ENCODE data around the gene PPIA. TPM values are rescaled to one million over a fixed set of nuclear protein-coding genes. Genes with fewer than 3 reads are reported as not detected.
"Not testable (repeated sequence)": the region's sequence is repeated elsewhere in the genome, so short reads cannot be mapped to it uniquely, and the experiment has no call there.

PPIA gene
- total and polyA plus RNA-seq, 2 experiments from 2014 or later: 903 to 2,579 TPM

GRCh38 chr7:44802418-44803025 lies 6.0 kb downstream of the PPIA start:
- no peaks in the 10 kb centered on the region for H3K27me3 ChIP-seq
- no peaks in the 10 kb centered on the region for H3K9me3 ChIP-seq (ENCODE audit: low read depth)
- peaks cover 10% of the 10 kb centered on the region for H3K4me1 ChIP-seq (ENCODE audit: low read depth)
- DNase-seq (ENCODE audit: low read depth in 1 of 2, low spot score in 1 of 2): no peak
- TF ChIP-seq CTCF (IDR thresholded peaks at IDR 0.05; ENCODE audit: low read depth, low read length): no peak
- H3K27ac ChIP-seq: no peak overlapping the region
- no peak overlapping the region for H3K4me3 ChIP-seq
- peaks cover 37% of the 10 kb centered on the region for H3K36me3 ChIP-seq

GRCh38 chr7:44803828-44804519 lies 7.5 kb downstream of the PPIA start:
- peaks cover 37% of the 10 kb centered on the region for H3K36me3 ChIP-seq
- not testable (repeated sequence) for H3K4me1 ChIP-seq (ENCODE audit: low read depth); H3K27me3 ChIP-seq; DNase-seq (ENCODE audit: low read depth in 1 of 2, low spot score in 1 of 2); H3K4me3 ChIP-seq; H3K9me3 ChIP-seq (ENCODE audit: low read depth)
- H3K27ac ChIP-seq: peak overlapping the region; percentile 54

- Histone ChIP-seq H3K27ac (no peak overlapping the region), H3K9me3 (ENCODE audit: low read depth) (no peaks in the 10 kb centered on the region), H3K4me3 (no peak overlapping the region), H3K27me3 (no peaks in the 10 kb centered on the region), H3K4me1 (ENCODE audit: low read depth) (no peaks in the 10 kb centered on the region), H3K36me3 (peaks cover 20% of the 10 kb centered on the region)
- no peak for TF ChIP-seq CTCF (IDR thresholded peaks at IDR 0.05; ENCODE audit: low read depth, low read length)
- no peak for DNase-seq (ENCODE audit: low read depth in 1 of 2, low spot score in 1 of 2)
Observed at GRCh38 chr7:44805950-44806349, 9.5 kb downstream of the PPIA start.

- Histone ChIP-seq H3K27ac (no peak overlapping the region), H3K36me3 (peaks cover under 1% of the 10 kb centered on the region), H3K4me3 (no peak overlapping the region), H3K4me1 (ENCODE audit: low read depth) (no peaks in the 10 kb centered on the region), H3K9me3 (ENCODE audit: low read depth) (no peaks in the 10 kb centered on the region), H3K27me3 (no peaks in the 10 kb centered on the region)
- DNase-seq (ENCODE audit: low read depth in 1 of 2, low spot score in 1 of 2): no peak
- no peak for TF ChIP-seq CTCF (IDR thresholded peaks at IDR 0.05; ENCODE audit: low read depth, low read length)
Observed at GRCh38 chr7:44808914-44809393, 12.5 kb downstream of the PPIA start.

- Histone ChIP-seq H3K36me3 (no peaks in the 10 kb centered on the region), H3K4me3 (no peak overlapping the region), H3K27ac (no peak overlapping the region), H3K27me3 (no peaks in the 10 kb centered on the region), H3K4me1 (ENCODE audit: low read depth) (no peaks in the 10 kb centered on the region), H3K9me3 (ENCODE audit: low read depth) (no peaks in the 10 kb centered on the region)
- no peak for DNase-seq (ENCODE audit: low read depth in 1 of 2, low spot score in 1 of 2)
- no peak for TF ChIP-seq CTCF (IDR thresholded peaks at IDR 0.05; ENCODE audit: low read depth, low read length)
Observed at GRCh38 chr7:44811093-44811492, 14.6 kb downstream of the PPIA start.

- Histone ChIP-seq H3K4me1 (ENCODE audit: low read depth) (no peaks in the 10 kb centered on the region), H3K4me3 (no peak overlapping the region), H3K27me3 (no peaks in the 10 kb centered on the region), H3K9me3 (ENCODE audit: low read depth) (no peaks in the 10 kb centered on the region), H3K27ac (no peak overlapping the region), H3K36me3 (no peaks in the 10 kb centered on the region)
- TF ChIP-seq CTCF (IDR thresholded peaks at IDR 0.05; ENCODE audit: low read depth, low read length): no peak
- DNase-seq (ENCODE audit: low read depth in 1 of 2, low spot score in 1 of 2): no peak
Observed at GRCh38 chr7:44811571-44811970, 15.1 kb downstream of the PPIA start.

Measured in cardiac muscle cell (in vitro differentiated cells and primary cell).